HCT116 (cell line): ENCODE data around the gene SIK3.
A peak's percentile ranks its signal among the peaks of the same experiment; 100 is the strongest.

Experiments
- CBX3 ChIP-seq: IDR thresholded peaks from 2 replicates; pipeline ENCODE4 v1.6.1; 2012; ENCODE audit warnings: low read depth
- CTCF ChIP-seq, 3 experiments: fragments of 200-600 bp in 1 of 3; sonication (generic) in 1 of 3; IDR thresholded peaks in 2 of 3; conservative IDR thresholded peaks in 1 of 3; 2 replicates each; pipeline ENCODE4 v1.5.1; 2012 to 2017; ENCODE audit warnings: low read depth in 2 of 3, low read length in 2 of 3, antibody characterized with exemption in 1 of 3, borderline replicate concordance in 1 of 3, control low read depth in 1 of 3, mild to moderate bottlenecking in 1 of 3, mixed read lengths in 1 of 3, mixed run types in 1 of 3, moderate library complexity in 1 of 3; ENCODE audit not compliant: insufficient read depth in 1 of 3
- MAX ChIP-seq: IDR thresholded peaks from 2 replicates; pipeline ENCODE4 v1.6.1; 2012
- POLR2A ChIP-seq: IDR thresholded peaks from 2 replicates; pipeline ENCODE4 v1.7.0; 2011; ENCODE audit warnings: borderline replicate concordance; ENCODE audit not compliant: insufficient read depth, insufficient read length; ENCODE audit errors: extremely low read depth
- POLR2AphosphoS5 ChIP-seq: IDR thresholded peaks from 2 replicates; pipeline ENCODE4 v1.6.1; 2011; ENCODE audit warnings: mild to moderate bottlenecking, low read depth, low read length, moderate library complexity
- RAD21 ChIP-seq: IDR thresholded peaks from 2 replicates; pipeline ENCODE4 v1.6.1; 2012; ENCODE audit warnings: low read depth, mild to moderate bottlenecking
- ZBTB33 ChIP-seq: IDR thresholded peaks from 2 replicates; pipeline ENCODE4 v1.6.1; 2011; ENCODE audit warnings: mild to moderate bottlenecking, low read length, moderate library complexity; ENCODE audit not compliant: insufficient replicate concordance; ENCODE audit errors: extremely low read depth

- TF ChIP-seq POLR2AphosphoS5 (peak; percentile 85), CTCF (IDR thresholded peaks at IDR 0.05 in 2 of 3, conservative IDR thresholded peaks at IDR 0.05 in 1 of 3; ENCODE audit: borderline replicate concordance in 1 of 3, insufficient read depth in 1 of 3, low read depth in 2 of 3, low read length in 2 of 3) (no peak), MAX (peak; percentile 67), RAD21 (0 out of 2 replicates have a peak, but pooled peaks have one; percentile 25), POLR2A (no peak), ZBTB33 (peak; percentile 82), CBX3 (peak; percentile 98)
These were observed 25.4 kb downstream of the SIK3 start for GRCh38 chr11:117072517-117073461.
